Mammary epithelial cell (primary cell): Measurements from ENCODE around the gene DDC.

Experiments used
- CTCF ChIP-seq, 2 donors: IDR thresholded peaks in 1 of 2; conservative IDR thresholded peaks in 1 of 2; 2 replicates each; pipeline ENCODE4 v1.5.1; 2011 to 2012; ENCODE audit warnings: inconsistent platforms in 2 of 2, low read length in 2 of 2, mild to moderate bottlenecking in 2 of 2, control low read depth in 1 of 2, low read depth in 1 of 2; ENCODE audit not compliant: insufficient read depth in 1 of 2; ENCODE audit errors: extremely low read depth in 1 of 2
- EZH2 ChIP-seq: IDR thresholded peaks from 2 replicates; pipeline ENCODE4 v1.6.1; 2012; ENCODE audit warnings: low read length, inconsistent platforms, borderline replicate concordance

- TF ChIP-seq CTCF (conservative IDR thresholded peaks at IDR 0.05 in 1 of 2, IDR thresholded peaks at IDR 0.05 in 1 of 2; ENCODE audit: extremely low read depth in 1 of 2, insufficient read depth in 1 of 2, low read depth in 1 of 2, low read length in 2 of 2) = no peak
- TF ChIP-seq EZH2 = no peak
These were observed 29.7 kb upstream of the DDC start for GRCh38 chr7:50594734-50595485.
